Tibial nerve (tissue), 4 donors: ENCODE data around the gene CCDC59.

Source experiments
- CTCF ChIP-seq, 5 experiments: fragments of 200-600 bp in 3 of 5; fragments of 450-650 bp in 2 of 5; sonication (generic) in 3 of 5; IDR thresholded peaks; one replicate each; pipeline ENCODE4 v1.5.1; 2016 to 2019; ENCODE audit warnings: antibody characterized with exemption in 5 of 5, mild to moderate bottlenecking in 3 of 5, moderate library complexity in 2 of 5
- EP300 ChIP-seq, 2 donors: sonication (generic); formaldehyde crosslinking; IDR thresholded peaks; one replicate each; pipeline ENCODE4 v1.6.1; 2017; ENCODE audit warnings: antibody characterized with exemption in 2 of 2, mild to moderate bottlenecking in 1 of 2
- POLR2A ChIP-seq, 2 donors: fragments of 450-650 bp; IDR thresholded peaks; one replicate each; pipeline ENCODE4 v1.6.1; 2017; ENCODE audit warnings: antibody characterized with exemption in 2 of 2, mild to moderate bottlenecking in 2 of 2, moderate library complexity in 2 of 2

- TF ChIP-seq CTCF (IDR thresholded peaks at IDR 0.05) (no peak), EP300 (IDR thresholded peaks at IDR 0.05) (no peak), POLR2A (IDR thresholded peaks at IDR 0.05) (no peak)
These were observed 17.0 kb upstream of the CCDC59 start for GRCh38 chr12:82375201-82375600.
